NCI-H146 (cell line): ENCODE results near the gene CCDC116.
"Not testable (repeated sequence)": the region's sequence is repeated elsewhere in the genome, so short reads cannot be mapped to it uniquely, and the experiment has no call there.

Source experiments
- DNase-seq: peaks from one replicate; lab custom pipeline; 2025; lab: John Stamatoyannopoulos, UW

The CCDC116 gene

DNA sequence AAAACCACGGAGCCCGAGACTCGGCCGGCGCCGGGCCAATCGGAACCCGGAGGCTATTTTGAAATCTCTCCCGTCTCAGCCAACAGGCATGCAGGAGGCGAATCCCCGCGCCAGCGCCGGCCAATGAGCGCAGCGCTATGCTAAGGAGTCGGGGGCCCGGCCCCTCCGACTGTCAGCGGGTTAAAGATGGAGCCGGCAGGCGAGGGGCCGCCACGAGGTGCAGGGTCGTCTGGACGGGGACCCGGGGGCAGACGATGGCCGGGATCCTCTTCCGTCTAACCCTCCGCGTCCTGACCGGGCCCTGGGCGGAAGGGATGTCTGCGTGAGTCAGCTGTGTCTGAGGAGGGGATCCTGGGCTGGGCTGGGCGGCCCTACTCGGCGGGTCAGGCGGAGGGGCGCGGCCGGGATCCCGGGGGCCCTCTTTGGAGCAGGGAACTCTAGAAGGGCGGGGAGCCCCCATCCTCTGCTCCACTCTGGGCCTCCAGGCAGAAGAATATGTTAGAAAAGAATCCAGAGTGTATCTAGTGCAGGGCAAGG is 19.5 kb downstream of the CCDC116 start:
- peak; percentile 79 for DNase-seq

DNA sequence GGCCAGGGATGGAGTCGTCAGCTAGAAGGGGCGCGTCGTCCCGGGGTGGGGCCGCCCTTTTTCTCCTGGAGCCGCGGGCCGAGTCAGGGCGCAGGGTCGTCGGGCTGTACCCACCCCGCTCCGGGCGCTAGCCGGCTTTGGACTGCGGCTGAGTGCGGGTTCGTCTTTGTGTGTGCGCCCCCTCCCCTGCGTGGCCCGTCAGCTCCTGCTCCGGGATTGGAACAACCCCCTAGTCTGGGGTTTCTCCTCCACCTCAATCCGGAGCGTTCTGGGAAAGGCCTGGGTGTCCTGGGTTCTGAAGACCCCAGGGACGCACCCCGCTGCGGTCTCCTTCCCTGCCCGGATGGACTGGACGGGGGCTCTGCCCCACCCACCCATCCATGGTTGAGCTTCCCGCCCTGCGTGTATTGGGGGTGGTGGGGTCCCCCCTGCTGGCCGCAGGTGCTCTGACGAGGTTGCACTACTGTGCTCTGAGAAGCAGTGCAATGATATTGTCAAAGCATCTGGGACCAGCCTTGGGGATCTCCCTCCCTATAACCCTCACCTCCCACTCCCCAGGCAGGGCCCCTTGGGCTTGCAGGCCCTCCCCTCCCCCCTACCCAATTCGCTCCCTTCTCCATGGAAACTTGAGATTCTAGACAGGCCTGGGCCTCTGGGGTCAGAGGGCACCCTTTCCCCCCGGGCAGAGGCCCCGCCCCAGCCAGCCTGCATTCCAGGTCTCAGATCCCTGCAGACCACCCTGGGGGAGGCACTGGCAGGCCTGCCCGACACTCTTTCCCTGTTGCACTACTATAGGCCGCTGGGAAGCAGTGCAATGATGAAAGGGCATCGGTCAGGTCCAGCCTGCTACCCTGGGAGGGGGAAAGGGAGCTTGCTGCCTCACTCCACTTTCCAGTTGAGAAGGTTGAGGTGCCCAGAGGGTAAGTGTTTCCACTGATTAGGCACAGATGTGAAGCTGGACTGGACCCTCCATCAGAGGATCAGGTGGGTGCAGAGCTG is 20.3 kb downstream of the CCDC116 start:
- DNase-seq: peak; percentile 17

DNA sequence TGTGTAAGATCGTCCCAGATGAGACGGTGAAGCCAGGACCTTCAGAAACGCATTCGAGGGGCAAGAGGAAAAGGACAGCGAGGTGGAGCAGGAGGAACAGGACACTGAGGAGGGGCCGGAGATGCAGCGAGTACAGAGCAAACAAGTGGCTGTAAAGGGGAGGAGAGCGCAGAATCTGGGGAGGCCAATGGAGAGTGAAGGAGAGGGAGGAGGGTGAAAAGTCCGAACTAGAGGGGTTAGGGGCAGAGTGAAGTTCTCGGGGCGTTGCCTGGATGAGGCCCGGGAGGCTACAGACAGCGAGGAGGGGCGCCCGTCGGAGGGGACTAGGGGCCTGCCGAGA is 24.4 kb downstream of the CCDC116 start:
- DNase-seq: no peak

DNA sequence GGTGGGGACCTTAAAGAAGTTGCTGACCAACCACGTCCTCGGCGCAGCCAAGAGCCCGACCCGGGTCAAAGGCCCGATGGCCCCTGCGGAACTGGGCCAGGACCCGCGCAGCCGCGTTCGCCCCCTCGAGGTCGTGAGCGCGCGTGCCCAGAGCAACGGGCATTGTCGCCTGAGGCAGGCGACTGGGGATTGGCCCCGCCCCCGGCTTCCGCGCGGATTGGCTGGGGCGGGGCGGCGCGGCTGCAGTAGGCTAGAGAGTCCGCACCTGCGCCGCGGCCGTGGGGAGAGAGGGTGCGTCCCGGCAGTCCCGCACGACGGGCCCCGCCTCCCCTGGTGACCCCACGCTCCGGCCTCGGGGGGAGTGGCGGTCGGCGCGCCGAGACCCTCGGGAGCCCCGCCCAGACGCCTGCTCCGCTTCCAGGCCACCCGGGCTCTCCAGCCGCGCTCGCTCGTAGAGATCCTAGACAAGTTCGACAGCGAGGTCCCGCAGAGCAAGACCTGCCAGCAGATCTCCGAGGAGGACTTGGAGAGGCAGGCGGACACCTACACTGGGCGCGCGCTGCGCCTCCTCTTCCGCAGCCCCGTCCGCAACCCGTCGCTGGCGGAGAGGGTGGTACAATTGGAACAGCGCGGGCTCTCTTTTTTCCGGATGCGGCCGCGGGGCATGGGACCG is 24.9 kb downstream of the CCDC116 start:
- DNase-seq: peak; percentile 87

DNA sequence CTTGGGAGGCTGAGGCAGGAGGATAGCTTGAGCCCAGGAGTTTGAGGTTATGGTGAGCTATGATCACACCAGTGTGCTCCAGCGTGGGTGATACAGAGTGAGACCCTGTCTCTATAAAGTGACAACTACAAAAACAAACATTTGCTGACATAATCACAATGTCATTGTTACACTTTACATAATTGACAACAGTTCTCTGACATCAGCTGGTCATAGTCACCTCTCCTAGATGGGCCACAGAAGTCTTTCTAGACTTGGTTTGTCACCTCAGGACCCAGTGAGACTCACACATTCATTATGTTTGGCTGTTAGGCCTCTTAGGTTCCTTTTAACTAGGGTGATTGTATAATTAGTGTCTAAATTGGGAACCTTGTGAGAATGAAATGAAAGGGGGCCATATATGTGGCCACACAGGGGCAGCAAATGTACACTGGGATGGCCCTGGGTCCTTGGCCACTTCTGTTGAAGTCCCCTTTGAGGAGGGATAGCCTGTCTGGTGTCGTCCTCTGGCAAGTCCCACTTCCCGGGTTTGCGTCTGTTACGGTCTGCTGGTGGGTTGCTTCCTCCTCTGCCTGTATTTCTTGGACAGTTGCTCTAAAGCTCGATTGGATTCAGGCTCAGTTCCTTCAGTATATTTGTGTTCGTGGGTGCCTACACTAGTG is 27.4 kb downstream of the CCDC116 start:
- no peak for DNase-seq

DNA sequence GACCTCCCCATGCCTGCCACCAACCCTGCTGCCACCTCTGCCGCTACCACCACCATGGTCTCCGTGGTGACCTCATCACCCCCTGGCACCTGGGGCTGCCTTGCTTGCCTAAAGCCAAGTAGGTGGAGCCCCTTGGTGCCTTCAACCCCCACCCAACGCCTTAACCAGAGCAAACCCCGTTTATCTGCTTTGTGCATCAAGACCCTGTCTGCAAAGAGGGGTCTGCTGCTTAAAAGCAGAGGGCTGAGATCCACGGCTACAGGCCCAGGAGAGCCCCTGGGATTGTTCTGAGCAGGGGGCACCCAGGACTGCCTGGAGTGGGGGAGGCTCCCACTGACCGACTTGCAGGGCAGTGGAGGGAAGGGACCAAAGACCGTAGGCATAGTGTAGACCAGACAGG is 28.3 kb downstream of the CCDC116 start:
- DNase-seq: no peak

DNA sequence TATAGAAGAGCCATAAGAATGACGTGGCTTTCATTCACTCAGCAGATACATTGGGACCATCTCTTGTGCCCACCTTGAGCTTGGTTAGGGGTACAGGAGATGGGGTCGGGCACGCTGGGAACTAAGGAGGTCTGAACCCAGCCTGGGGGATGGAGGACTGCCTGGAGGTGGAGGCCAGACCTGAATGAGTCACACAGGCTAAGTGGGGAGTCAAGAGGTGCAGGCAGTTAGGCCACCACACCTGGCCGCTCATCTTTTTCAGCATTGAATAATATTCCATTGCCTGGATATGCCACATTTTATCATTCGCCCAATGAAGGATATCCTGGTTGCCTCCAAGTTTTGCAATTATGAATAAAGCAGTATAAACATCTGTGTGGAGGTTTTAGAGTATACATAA is 29.4 kb downstream of the CCDC116 start:
- DNase-seq: no peak

DNA sequence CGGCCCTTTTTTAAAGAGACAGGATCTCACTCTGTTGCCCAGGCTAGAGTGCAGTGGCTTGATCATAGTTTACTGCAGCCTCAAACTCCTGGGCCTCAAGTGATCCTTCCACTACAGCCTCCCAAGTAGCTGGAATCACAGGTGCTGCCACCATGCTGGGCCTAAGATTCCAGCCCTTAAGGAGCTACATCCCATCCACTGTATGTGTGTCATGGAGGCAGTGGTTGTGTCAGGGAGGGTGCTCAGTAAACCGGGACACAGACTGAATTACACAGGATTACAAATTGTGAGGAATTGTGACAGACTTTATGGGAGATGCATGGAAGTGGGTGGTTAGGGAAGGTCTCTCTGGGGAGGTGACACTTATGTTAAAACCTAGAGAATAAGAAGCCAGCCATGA is 31.2 kb downstream of the CCDC116 start:
- no peak for DNase-seq

DNA sequence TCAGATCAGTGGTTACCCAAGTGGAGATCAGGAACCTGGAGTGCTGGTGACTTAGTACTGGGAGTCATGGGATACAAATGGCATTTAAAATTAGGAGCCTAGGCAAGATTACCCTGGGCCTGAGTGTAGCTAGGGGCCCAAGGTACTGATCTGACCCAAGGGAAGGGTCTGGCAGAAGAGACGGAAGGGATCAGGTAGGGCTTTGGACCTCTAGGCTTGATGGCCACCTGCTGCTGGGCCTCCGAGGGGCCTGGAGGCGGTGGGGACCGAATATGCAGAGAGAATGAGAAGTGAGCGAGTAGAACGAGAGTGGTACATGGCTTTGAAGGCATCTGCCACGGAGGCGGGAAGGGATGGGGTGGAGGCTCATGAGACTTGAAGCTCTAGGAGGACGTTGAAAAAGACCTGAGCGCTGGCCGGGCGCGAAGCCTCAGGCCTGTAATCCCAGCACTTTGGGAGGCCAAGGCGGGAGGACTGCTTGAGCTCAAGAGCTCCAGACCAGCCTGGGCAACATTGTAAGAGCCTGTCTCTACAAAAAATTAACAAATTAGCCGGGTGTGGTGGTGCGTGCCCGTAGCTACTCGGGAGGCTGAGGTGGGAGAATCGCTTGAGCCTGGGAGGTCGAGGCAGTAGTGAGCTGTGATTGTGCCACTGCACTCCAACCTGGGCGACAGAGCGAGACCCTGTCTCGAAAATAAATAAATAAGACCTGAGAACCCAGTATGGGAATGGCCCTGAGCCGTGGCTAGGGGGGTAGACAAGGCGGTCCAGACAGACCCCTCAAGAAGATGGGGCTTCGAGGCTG is 32.7 kb downstream of the CCDC116 start:
- no peak for DNase-seq

DNA sequence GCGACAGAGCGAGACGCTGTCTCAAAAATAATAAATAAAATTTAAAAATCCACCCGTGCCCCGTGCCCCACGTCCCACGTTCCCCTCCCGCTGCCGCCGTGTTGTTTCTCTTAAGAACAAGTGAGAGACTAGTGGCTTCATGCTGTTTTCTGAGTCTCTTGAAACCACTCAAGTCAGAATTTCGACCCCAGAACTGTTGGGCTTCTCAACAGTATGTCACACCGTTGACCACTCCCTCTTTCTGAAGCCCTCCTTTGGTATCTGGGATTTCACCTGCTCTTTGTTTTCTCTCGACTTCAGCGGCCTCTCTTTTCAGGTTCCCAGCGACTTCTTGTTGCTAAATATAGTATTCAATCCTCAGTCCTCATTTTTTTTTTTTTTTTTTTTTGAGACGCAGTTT is 34.2 kb downstream of the CCDC116 start:
- no peak for DNase-seq

DNA sequence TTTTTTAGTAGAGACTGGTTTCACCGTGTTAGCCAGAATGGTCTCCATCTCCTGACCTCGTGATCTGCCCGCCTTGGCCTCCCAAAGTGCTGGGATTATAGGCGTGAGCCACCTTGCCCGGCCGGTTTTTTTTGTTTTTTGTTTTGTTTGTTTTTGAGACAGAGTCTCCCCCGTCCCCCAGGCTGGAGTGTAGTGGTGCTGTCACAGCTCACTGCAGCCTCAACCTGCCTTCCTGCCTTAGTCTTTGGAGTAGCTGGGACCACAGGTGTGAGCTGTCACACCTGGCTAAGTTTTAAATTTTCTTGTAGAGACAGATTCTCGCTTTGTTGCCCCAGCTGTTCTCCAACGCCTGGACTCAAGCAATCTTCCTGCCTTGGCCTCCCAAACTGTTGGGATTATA is 36.5 kb downstream of the CCDC116 start:
- no peak for DNase-seq

DNA sequence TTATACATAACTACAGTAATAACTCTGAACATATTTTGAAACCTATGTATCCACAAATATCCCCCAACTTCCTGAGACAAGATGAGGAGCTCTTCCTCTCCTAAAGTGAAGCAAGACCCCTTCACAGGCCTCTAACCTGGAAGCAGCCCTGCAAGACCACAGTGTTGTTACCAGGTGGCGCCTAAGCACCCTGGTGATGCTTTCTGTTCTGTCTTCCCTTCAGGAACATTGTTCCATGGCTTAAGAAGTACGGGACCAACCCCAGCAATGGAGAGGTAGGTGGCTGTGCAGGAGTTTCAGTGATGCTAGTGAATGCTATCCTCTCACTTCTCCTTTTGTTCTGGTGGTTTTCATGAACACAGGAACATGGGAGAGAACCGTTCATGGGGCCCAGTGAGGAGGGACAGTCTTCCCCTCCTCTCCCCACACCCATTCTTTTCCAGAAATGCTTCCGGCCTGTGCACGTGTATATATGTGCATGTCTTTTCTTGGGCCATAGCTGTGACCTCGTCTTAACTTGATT is 39.6 kb downstream of the CCDC116 start:
- DNase-seq: no peak

DNA sequence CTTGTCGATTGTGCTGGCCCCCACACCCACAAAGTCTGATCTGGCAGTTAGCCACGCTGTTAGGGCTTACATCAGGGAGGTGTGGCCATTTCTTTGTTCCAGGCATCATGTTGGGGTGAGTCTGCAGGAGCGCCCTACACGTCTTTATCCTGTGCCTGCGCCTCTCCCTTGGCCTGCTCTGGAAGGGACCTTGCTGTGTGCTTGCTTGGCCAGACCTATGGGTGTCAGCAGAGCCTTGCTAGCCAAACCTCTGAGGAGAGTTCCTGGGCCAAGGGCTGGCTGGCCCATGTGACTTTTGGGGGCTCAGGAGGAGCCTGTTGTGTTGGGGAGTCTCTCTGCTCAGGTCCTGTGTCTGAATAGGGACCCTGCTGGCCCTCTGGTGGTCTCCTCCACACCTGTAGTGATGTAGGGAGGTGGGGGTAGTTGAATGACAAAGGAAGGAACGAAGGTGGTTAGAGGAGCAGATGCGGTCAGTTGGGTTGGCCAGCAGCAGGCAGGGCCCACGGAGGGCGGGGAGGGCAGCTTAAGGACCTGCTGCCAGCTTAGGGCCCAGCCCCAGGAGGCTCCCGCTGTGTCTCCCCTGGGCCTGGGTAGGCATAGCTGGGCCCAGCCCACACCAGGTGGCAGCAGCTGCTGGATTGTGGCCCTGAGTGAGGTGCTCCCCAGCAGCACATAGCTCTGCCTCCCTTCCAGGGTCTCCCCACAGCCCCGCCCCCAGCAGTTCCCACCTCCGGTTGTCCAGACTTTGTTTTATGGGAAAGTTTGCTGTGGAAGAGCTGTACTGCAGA is 41.2 kb downstream of the CCDC116 start:
- no peak for DNase-seq

DNA sequence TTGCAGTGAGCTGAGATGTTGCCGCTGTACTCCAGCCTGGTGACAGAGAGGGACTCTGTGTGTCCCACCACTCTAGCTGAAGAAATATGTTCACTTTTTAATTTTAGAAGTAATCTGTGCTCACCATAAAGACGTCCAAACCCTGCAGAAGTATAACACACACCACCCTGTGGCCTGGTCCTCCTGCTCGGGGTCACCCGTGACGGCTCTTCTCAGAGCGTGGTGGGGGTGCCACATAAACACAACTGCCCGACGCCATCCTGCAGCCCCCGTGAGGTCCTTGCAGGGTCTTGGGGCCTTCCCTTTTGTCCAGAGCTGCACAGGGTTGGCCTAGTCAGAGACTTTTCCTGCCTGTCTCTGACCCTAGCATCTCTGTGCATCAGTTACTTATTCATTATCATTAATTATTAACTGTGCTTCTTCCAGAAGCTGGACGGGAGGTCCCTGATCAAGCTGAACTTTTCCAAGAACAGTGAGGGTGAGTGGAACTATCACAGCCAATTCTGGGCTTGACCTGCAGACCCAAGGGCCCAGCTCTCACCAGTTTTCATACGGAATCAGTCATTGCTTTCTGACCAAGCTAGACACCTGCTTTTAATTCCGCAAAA is 42.2 kb downstream of the CCDC116 start:
- no peak for DNase-seq

DNA sequence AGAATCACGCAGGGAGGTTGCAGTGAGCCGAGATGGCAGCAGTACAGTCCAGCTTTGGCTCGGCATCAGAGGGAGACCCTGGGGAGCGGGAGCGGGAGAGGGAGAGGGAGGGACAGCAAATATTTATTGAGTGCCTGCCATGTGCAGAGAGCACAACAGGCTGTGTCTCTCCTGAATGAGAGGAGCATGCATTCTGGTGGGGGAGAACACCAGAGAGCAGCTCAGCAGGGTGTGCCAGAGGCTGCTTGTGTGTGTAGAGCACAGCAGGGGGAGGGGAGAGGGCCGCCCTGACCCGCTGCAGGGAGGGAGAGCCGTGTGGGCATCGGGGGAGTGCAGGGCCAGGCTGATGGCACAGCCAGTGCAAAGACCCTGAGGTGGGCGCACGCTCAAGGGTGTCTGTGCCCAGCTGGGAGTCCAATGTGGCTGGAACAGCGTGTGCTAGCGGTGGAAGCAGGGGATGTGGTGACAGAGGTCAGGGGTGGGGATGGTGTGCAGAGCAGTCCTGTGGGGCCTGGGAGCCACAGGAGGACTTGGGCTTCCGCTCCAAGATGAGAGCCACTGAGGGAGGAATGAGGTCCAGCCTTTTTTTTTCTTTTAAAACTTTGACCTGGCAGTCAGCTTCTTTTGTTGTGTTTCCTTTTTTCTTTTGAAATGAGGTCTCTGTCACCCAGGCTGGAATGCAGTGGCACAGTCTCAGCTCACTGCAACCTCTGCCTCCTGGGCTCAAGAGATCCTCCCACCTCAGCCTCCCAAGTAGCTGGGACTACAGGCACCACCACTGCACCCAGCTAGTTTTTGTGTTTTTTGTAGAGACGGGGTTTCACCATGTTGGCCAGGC is 45.3 kb downstream of the CCDC116 start:
- DNase-seq: peak; percentile 32

DNA sequence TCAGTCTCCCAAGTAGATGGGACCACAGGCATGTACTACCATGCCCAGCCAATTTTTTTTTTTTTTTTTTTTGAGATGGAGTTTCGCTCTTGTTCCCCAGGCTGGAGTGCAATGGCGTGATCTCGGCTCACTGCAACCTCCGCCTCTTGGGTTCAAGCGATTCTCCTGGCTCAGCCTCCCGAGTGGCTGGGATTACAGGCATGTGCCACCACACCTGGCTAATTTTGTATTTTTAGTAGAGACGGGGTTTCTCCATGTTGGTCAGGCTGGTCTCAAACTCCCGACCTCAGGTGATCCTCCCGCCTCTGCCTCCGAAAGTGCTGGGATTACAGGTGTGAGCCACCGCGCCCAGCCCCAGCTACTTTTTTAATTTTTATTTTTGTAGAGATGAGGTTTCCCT is 46.3 kb downstream of the CCDC116 start:
- not testable (repeated sequence) for DNase-seq

DNA sequence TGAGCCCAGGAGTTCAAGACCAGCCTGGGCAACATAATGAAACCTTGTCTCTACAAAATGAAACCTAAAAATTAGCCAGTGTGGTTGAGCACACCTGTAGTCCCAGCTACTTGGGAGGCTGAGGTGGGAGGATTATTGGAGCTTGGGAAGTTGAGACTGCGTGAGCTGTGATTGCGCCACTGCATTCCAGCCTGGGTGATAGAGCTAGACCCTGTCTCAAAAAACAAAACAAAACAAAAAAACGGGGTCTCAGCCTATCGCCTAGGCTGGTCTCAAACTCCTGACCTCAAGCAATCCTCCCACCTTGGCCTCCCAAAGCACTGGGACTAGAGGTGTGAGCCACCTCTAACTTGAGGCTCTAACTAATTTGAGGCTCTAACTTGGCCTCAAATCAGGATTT is 46.8 kb downstream of the CCDC116 start:
- no peak for DNase-seq

DNA sequence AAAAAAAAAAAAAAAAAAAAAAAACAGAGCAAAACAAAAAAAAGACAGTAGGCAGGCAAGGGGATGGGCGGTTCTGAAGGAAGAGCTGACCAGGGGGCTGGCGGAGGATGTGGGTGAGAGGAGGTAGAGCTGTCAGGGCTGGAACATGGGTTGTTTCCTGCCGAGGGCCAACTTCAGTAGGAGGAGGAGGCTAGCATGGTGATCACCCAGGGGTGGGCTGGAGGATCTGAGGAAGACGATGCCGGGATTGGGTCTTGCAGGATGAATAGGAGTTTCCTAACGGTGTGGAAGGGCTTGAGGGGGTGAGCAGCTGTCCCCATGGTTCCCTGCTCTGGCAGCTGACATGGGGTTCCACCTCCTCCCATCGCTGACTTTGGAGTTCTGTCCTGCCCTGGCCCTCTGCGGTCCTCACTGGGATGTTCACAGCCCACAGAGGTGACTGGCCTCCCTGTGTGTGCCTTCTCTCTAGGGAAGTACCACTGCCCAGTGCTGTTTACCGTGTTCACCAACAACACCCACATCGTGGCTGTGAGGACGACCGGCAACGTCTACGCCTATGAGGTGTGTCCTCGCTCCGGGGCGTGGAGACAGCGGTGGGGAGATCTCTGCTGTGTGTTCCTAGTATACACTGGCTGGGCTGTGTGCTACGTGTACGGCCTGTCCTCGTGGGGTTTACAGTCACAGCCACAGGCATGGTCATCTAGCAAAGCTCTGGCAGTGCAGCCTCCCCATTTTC is 48.4 kb downstream of the CCDC116 start:
- DNase-seq: no peak
